Ishikawa (cell line): ENCODE measurements around the gene RAB6B.

Experiments used
- CEBPB ChIP-seq: IDR thresholded peaks from 2 replicates; pipeline ENCODE4 v1.6.1; 2012
- REST ChIP-seq: IDR thresholded peaks from 2 replicates; pipeline ENCODE4 v1.6.1; 2012; ENCODE audit warnings: low read depth, mild to moderate bottlenecking
- TCF12 ChIP-seq: IDR thresholded peaks from 2 replicates; pipeline ENCODE4 v1.6.1; 2012; ENCODE audit warnings: low read depth
- USF1 ChIP-seq: IDR thresholded peaks from 2 replicates; pipeline ENCODE4 v1.6.1; 2012
- YY1 ChIP-seq: IDR thresholded peaks from 2 replicates; pipeline ENCODE4 v1.6.1; 2012; ENCODE audit warnings: low read depth

- TF ChIP-seq USF1 (no peak), CEBPB (no peak), REST (no peak), YY1 (no peak), TCF12 (no peak)
Observed at GRCh38 chr3:133917144-133917543, 21.5 kb upstream of the RAB6B start.
